Stimulated activated CD4-positive, alpha-beta T cell treated with anti-CD3 and anti-CD28 coated beads, TNF-alpha, amount 100 ng/mL, for 48 hours (primary cell): Measurements from ENCODE around the gene SNX19.

ENCODE experiments used
- DNase-seq, 3 donors: peaks; one replicate each; pipeline ENCODE4 v3.0.0-alpha.2; 2020; ENCODE audit warnings: low read depth in 3 of 3

Gene SNX19

GRCh38 chr11:130907229-130907628 lies 9.1 kb downstream of the SNX19 start:
- DNase-seq, result no peak

DNA sequence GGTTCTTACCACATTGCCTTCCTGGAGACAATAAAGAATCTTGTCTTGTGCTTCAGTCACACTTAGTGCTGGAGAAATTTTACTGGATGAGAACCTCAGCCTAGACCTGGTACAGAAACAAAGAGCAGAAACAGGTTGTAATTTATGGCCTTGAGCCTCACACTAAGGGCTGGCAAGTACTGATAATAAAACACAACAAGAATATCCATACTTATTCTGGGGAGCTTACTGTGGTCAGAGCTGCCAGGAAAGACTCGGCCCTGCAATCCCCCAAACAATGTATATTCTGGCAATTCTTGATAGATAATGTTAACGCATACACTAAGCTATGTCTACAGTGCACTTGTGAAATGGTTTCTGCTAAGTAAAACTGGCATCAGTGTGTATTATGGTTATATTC lies 9.7 kb downstream of the SNX19 start:
- DNase-seq, result no peak

DNA sequence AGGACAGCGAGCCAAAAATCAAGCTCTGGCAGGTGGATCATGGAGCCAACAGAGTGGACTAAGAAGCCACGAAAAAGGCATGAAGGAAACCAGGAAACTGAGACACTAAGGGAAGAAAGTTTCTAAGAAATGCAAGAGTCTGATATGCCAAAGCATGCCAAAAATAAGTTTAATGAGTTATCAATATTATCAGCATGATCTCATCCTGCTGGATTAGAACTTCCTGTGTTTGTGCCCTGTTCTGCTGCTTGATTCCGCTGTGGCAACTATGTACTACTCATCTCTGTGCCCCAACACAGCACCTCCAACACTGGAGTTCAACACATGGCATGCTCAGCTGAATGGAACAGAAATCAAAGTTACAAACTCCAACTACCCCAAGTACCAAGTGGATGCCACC lies 10.8 kb downstream of the SNX19 start:
- DNase-seq, result no peak

DNA sequence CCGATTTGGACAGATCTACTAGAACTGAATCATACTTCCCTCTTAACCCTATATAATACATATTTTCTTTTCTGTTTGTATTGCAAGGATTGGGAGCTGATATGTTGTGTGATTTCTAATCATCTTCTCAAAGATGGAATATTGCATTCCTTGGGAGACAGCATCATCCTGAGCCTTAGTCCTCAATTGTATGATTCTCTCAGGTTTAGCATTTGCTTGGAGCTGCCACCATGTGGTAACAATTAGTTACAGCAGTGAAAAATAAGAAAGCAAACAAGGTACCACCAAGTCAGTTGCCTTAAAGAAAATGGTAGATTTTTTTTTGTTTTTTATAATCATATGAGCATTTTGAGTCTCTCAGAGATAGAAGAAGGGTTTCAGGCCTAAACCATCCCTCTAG lies 11.9 kb downstream of the SNX19 start:
- DNase-seq, result no peak

- no peak for DNase-seq
Measured at GRCh38 chr11:130902380-130902779, 13.9 kb downstream of the SNX19 start.

- DNase-seq, result no peak
Measured at GRCh38 chr11:130899106-130899505, 17.2 kb downstream of the SNX19 start.

DNA sequence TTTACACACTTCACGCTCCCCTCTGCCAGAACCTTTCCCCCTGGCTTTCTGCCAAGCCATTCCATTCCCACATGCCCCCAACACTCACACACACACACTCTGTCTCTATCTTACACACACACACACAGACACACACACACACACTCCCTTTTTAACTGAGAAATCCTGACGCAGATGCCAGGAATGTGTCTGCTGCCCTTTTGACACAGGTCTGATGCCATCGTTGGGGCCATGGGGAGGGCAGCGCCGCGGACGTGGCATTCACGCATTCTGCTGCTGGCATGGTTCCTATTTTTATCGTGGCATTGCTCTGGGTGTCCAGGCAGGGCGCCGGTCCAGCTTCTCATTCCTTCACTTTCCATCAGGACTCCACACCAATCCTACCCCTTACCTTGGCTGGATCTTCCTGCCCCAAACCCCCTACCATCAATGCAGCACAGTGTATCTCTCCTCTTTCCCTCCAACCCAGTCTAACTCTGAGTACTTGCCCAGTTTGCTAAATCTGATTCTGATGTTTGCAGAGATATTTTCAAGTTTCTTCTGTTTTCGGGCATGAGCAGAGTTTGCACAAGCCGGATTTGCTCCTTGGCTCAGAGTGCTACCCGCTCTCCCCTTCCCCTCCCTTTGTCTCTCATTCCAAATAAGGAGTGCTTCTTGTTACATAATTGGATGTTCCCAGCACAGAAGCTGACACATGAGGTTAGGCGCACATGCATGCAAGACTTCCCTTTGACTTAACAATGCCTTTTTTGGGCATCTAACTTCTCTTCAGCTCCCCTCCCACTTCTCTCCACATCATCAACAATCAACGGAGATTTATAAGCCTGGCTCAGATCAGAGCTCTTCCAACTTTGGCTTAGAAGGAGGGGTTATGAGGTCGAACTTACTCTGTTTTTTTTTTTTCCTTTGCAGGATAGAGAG lies 18.8 kb downstream of the SNX19 start:
- DNase-seq, result no peak

- DNase-seq, result peak in 2 of 3 donors; percentile 24 to 51
Measured at GRCh38 chr11:130894322-130895025, 21.8 kb downstream of the SNX19 start.

GRCh38 chr11:130892861-130893260 lies 23.4 kb downstream of the SNX19 start:
- DNase-seq, result no peak

DNA sequence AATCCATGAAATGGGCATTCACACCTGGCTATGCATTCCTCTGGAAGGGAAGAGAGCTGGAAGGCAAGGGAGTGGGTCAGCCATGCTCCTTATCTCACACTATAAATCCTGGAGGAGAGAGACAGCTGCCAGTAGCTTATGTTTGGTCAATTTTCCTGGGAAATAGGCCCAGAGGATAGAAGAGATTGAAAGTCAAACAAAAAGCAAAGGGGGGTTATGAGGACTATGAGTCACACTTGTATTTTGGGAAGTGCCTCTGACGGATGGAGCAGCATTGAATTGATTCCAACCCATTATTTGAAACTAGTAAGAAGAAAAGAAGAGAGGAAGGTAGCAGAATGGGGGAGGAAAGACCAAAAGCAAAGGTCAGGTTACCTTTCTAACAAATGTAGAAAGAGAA lies 25.0 kb downstream of the SNX19 start:
- DNase-seq, result no peak

DNA sequence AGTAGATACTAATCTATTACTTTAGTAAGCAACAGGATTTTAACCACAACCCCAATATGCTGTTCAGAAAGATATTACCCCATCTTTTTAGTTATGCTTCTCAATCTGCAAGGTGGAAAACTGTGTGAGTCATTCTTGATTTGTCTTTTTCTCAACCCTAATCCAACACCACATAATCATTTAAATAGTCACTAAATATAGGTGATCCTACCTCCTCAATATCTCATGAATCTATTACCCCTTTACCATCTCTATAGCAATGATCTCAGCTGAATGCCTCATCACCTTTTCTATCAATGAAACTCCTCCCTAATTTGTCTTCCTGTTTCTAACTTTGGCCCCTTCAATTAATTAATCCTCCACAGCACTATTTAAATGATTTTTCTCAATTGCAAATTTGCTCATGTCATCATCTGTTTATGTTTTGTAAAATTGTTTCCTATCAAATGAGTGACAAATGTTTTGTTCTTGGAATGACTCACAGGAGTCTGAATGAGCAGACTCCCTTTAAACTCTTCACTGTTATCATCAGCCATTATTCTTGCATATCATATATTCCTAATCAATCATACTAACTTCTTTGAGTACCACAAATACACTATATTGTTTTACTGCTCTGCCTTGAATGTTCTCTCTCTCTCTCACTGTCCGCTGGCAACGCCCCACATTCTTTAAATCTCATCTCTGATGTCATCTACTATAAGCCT lies 26.1 kb downstream of the SNX19 start:
- DNase-seq, result no peak

- no peak for DNase-seq
Measured at GRCh38 chr11:130888790-130889189, 27.5 kb downstream of the SNX19 start.

GRCh38 chr11:130886704-130887103 lies 29.6 kb downstream of the SNX19 start:
- DNase-seq, result no peak

DNA sequence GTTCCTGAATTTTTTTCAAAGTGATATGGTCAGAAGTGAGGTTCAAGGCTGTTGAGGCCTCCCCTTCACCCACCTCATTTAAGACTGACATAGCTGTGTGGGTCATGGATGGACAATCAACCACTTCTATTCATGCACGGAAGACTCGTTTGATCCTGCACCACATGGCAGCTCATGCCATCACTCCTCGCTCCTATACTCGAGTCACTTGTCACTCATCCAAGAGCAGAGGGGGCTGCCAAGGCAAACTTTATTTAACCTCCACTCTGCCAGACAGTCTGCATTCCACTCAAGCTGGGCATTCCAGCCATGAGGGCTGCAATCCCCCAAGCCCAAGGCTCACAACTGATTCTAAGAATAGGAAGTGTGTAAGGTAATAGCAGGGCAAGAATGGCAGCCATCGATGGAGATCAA lies 34.1 kb downstream of the SNX19 start:
- DNase-seq, result no peak

GRCh38 chr11:130881475-130882137 lies 34.7 kb downstream of the SNX19 start:
- DNase-seq, result no peak

GRCh38 chr11:130879836-130880235 lies 36.4 kb downstream of the SNX19 start:
- DNase-seq, result no peak

DNA sequence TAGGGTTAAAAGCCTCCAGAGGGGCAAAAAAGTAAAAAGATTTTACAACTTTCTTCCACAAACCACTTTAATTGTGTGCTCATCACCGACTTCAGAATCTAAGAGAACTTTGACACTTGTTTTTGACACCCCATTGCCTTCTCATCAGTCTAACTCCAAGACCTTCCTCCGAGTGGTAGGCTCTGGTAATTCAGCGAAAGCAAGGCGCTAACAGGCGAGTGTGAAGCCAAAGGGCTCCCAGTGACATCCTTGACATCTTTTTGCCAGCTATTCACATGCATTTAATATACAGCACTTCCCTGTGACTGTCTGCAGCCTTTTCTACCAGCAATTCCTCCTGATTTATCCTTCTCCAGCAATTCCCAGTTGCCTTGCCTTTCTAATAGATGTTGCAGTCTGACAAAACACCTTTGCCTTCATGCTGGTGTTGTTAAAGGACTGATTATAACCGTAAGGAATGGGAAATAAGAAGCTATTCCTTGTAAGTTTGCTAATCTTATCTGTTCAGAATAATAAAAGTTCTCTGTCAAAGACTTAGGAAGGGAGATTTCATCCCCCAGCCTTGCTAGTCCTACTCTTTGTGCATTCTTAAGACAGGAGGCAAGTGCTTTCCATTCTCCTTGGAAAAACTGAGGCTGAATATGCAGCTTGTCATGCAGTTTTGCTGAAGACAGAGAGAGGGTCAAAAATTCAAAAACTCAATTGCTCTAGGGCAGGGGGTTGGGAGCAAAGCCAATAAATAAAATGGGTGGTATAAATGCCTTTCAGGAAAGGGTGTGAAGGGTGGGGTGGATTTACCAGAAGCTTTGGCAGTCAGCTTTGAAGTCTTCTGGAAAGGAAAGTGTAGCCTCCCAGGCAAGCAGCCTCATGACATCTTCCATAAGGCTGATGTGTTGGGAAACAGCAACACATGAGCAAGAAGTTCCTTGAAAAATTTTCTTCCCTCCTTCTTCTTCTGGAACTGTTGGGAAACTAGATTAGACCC lies 39.1 kb downstream of the SNX19 start:
- no peak for DNase-seq

- DNase-seq, result no peak
Measured at GRCh38 chr11:130876100-130876499, 40.2 kb downstream of the SNX19 start.

DNA sequence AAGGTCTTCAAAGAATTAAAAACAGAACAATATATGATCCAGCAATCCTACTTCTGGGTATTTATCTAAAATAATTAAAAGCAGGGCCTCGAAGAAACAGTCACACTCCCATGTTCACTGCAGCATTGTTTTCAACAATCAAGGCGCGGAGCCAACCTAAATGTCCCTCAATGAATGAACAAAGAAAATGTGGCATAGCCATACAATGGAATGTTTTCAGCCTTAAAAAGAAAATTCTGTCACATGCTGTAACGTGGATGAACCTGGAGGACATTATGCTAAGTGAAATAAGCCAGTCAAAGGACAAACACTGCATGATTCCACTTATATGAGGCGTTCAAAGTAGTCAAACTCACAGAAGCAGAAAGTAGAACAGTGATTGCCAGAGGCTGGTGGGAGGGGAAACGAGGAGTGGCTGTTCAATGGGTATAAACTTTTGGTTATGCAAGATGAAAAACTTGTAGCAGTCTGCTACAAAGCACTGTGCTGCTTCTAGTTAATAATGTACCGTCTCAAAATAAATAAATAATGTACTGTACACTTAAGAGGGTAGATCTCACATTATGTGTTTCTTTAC lies 41.2 kb downstream of the SNX19 start:
- DNase-seq, result no peak

GRCh38 chr11:130874396-130874795 lies 41.9 kb downstream of the SNX19 start:
- DNase-seq, result no peak
